HG02885 (cell line): ENCODE data around the gene HOXC5.
"Not testable (repeated sequence)": the region's sequence is repeated elsewhere in the genome, so short reads cannot be mapped to it uniquely, and the experiment has no call there.

ENCODE experiments used
- ATAC-seq: cut with Tn5 transposase; IDR thresholded peaks from one replicate; pipeline ENCODE4 v1.9.1; 2021; ENCODE audit warnings: mild to moderate bottlenecking; ENCODE audit not compliant: unreplicated experiment, poor library complexity

HOXC5 gene

GRCh38 chr12:54031480-54031879 is 1.4 kb upstream of the HOXC5 start:
- no peak for ATAC-seq

- ATAC-seq: no peak
These were observed 697 bp upstream of the HOXC5 start for GRCh38 chr12:54032086-54032619.

GRCh38 chr12:54033106-54033979 is 493 bp downstream of the HOXC5 start:
- no peak for ATAC-seq

GRCh38 chr12:54033980-54034784 is 1.3 kb downstream of the HOXC5 start:
- ATAC-seq: no peak

GRCh38 chr12:54034785-54035310 is 2.0 kb downstream of the HOXC5 start:
- no peak for ATAC-seq

GRCh38 chr12:54035568-54036264 is 2.9 kb downstream of the HOXC5 start:
- no peak for ATAC-seq

- ATAC-seq: no peak
These were observed 3.9 kb downstream of the HOXC5 start for GRCh38 chr12:54036620-54037359.

GRCh38 chr12:54037360-54038283 is 4.8 kb downstream of the HOXC5 start:
- ATAC-seq: no peak

- no peak for ATAC-seq
These were observed 5.5 kb downstream of the HOXC5 start for GRCh38 chr12:54038284-54038870.

GRCh38 chr12:54038871-54039414 is 6.1 kb downstream of the HOXC5 start:
- ATAC-seq: no peak

- no peak for ATAC-seq
These were observed 6.7 kb downstream of the HOXC5 start for GRCh38 chr12:54039417-54040147.

- no peak for ATAC-seq
These were observed 7.3 kb downstream of the HOXC5 start for GRCh38 chr12:54040148-54040494.

- no peak for ATAC-seq
These were observed 7.8 kb downstream of the HOXC5 start for GRCh38 chr12:54040648-54041047.

- no peak for ATAC-seq
These were observed 8.3 kb downstream of the HOXC5 start for GRCh38 chr12:54041097-54041690.

- not testable (repeated sequence) for ATAC-seq
These were observed 9.2 kb downstream of the HOXC5 start for GRCh38 chr12:54042033-54042432.

- no peak for ATAC-seq
These were observed 10.4 kb downstream of the HOXC5 start for GRCh38 chr12:54042970-54043853.
